HEK293 (cell line): ENCODE results near the gene ATP8A2.
"Not testable (repeated sequence)": the region's sequence is repeated elsewhere in the genome, so short reads cannot be mapped to it uniquely, and the experiment has no call there.

ENCODE experiments used
- BCL11B ChIP-seq: fragments of 450-650 bp; formaldehyde crosslinking; IDR thresholded peaks from 2 replicates; pipeline ENCODE4 v1.5.1; 2016; ENCODE audit warnings: low read depth, missing biosample characterization, missing genetic modification characterization
- CTCF ChIP-seq: fragments of 450-650 bp; formaldehyde crosslinking; IDR thresholded peaks from 2 replicates; pipeline ENCODE4 v1.5.1; 2016; ENCODE audit warnings: missing biosample characterization, missing genetic modification characterization
- KLF16 ChIP-seq: fragments of 450-650 bp; formaldehyde crosslinking; IDR thresholded peaks from 2 replicates; pipeline ENCODE4 v1.5.1; 2017; ENCODE audit warnings: missing biosample characterization, missing genetic modification characterization
- PRDM10 ChIP-seq: fragments of 450-650 bp; formaldehyde crosslinking; IDR thresholded peaks from 2 replicates; pipeline ENCODE4 v1.5.1; 2016; ENCODE audit warnings: missing biosample characterization, missing genetic modification characterization
- REST ChIP-seq: fragments of 450-650 bp; formaldehyde crosslinking; IDR thresholded peaks from 2 replicates; pipeline ENCODE4 v1.5.1; 2016; ENCODE audit warnings: missing biosample characterization, missing genetic modification characterization
- YY1 ChIP-seq: fragments of 450-650 bp; formaldehyde crosslinking; IDR thresholded peaks from 2 replicates; pipeline ENCODE4 v1.5.1; 2018; ENCODE audit warnings: missing biosample characterization, missing genetic modification characterization
- ZBTB7A ChIP-seq: fragments of 450-650 bp; formaldehyde crosslinking; IDR thresholded peaks from 2 replicates; pipeline ENCODE4 v1.5.1; 2016; ENCODE audit warnings: low read depth, missing biosample characterization, missing genetic modification characterization
- ZNF133 ChIP-seq: fragments of 450-650 bp; formaldehyde crosslinking; IDR thresholded peaks from 2 replicates; pipeline ENCODE4 v1.5.1; 2016; ENCODE audit warnings: missing biosample characterization, missing genetic modification characterization
- ZNF175 ChIP-seq: fragments of 450-650 bp; formaldehyde crosslinking; IDR thresholded peaks from 2 replicates; pipeline ENCODE4 v1.5.1; 2016; ENCODE audit warnings: missing biosample characterization, missing genetic modification characterization
- ZNF24 ChIP-seq: fragments of 450-650 bp; formaldehyde crosslinking; IDR thresholded peaks from 2 replicates; pipeline ENCODE4 v1.5.1; 2016; ENCODE audit warnings: missing biosample characterization, missing genetic modification characterization
- ZNF362 ChIP-seq: fragments of 450-650 bp; formaldehyde crosslinking; IDR thresholded peaks from 2 replicates; pipeline ENCODE4 v1.5.1; 2016; ENCODE audit warnings: missing biosample characterization, missing genetic modification characterization
- ZNF600 ChIP-seq: fragments of 450-650 bp; formaldehyde crosslinking; IDR thresholded peaks from 2 replicates; pipeline ENCODE4 v1.5.1; 2016; ENCODE audit warnings: missing biosample characterization, missing genetic modification characterization
- ZNF629 ChIP-seq: fragments of 450-650 bp; formaldehyde crosslinking; IDR thresholded peaks from 2 replicates; pipeline ENCODE4 v1.5.1; 2017; ENCODE audit warnings: missing biosample characterization, missing genetic modification characterization
- ZNF76 ChIP-seq: fragments of 450-650 bp; formaldehyde crosslinking; IDR thresholded peaks from 2 replicates; pipeline ENCODE4; 2016; ENCODE audit warnings: low read depth, missing biosample characterization, missing genetic modification characterization, borderline replicate concordance

- TF ChIP-seq CTCF (tag by site-specific recombination); BCL11B (tag by site-specific recombination); ZNF24; PRDM10; ZNF76; ZNF133 (tag by site-specific recombination); KLF16; ZNF600 (tag by site-specific recombination); ZNF629; REST (tag by site-specific recombination); ZNF175 (tag by site-specific recombination); YY1 (tag by site-specific recombination); ZBTB7A; ZNF362 (tag by site-specific recombination): not testable (repeated sequence)
Measured at GRCh38 chr13:25790137-25790536, 418.4 kb downstream of the ATP8A2 start.
